ENCODE results near the gene ELOVL5. TPM values are rescaled to one million over a fixed set of nuclear protein-coding genes. Genes with fewer than 3 reads are reported as not detected.

ELOVL5 gene
- total RNA-seq, 1 donor from 2014 or later, result 67.1 TPM

- no peak for TF ChIP-seq CTCF (IDR thresholded peaks at IDR 0.05; ENCODE audit: unreplicated experiment)
- Mint-ChIP-seq H3K4me1 (ENCODE audit: low read depth) (peaks cover 10% of the 10 kb centered on the region), H3K36me3 (ENCODE audit: insufficient read depth) (peaks cover 3% of the 10 kb centered on the region), H3K27me3 (no peaks in the 10 kb centered on the region), H3K9me3 (ENCODE audit: low read depth) (no peaks in the 10 kb centered on the region), H3K4me3 (ENCODE audit: low read depth) (no peak overlapping the region), H3K27ac (no peak overlapping the region)
- no peak for DNase-seq (ENCODE audit: low spot score, unreplicated experiment)
Observed at GRCh38 chr6:53342217-53342616, 6.5 kb downstream of the ELOVL5 start.

GRCh38 chr6:53340536-53340935, 8.2 kb downstream of the ELOVL5 start:
- Mint-ChIP-seq H3K9me3 (ENCODE audit: low read depth) (no peaks in the 10 kb centered on the region), H3K27ac (no peak overlapping the region), H3K4me1 (ENCODE audit: low read depth) (peaks cover 8% of the 10 kb centered on the region), H3K36me3 (ENCODE audit: insufficient read depth) (peaks cover 2% of the 10 kb centered on the region), H3K27me3 (no peaks in the 10 kb centered on the region), H3K4me3 (ENCODE audit: low read depth) (no peak overlapping the region)
- TF ChIP-seq CTCF (IDR thresholded peaks at IDR 0.05; ENCODE audit: unreplicated experiment), result no peak
- DNase-seq (ENCODE audit: low spot score, unreplicated experiment), result no peak

GRCh38 chr6:53339424-53339823, 9.3 kb downstream of the ELOVL5 start:
- no peak overlapping the region for H3K27ac Mint-ChIP-seq
- no peak overlapping the region for H3K4me3 Mint-ChIP-seq (ENCODE audit: low read depth)
- peaks cover 16% of the 10 kb centered on the region for H3K4me1 Mint-ChIP-seq (ENCODE audit: low read depth)
- H3K9me3 Mint-ChIP-seq (ENCODE audit: low read depth), result no peaks in the 10 kb centered on the region
- no peak for DNase-seq (ENCODE audit: low spot score, unreplicated experiment)
- H3K27me3 Mint-ChIP-seq, result no peaks in the 10 kb centered on the region
- no peak for TF ChIP-seq CTCF (IDR thresholded peaks at IDR 0.05; ENCODE audit: unreplicated experiment)
- no peaks in the 10 kb centered on the region for H3K36me3 Mint-ChIP-seq (ENCODE audit: insufficient read depth)

GRCh38 chr6:53338304-53338703, 10.4 kb downstream of the ELOVL5 start:
- H3K9me3 Mint-ChIP-seq (ENCODE audit: low read depth), result no peaks in the 10 kb centered on the region
- H3K4me1 Mint-ChIP-seq (ENCODE audit: low read depth), result peaks cover 20% of the 10 kb centered on the region
- no peaks in the 10 kb centered on the region for H3K27me3 Mint-ChIP-seq

GRCh38 chr6:53336070-53336469, 12.7 kb downstream of the ELOVL5 start:
- H3K27ac Mint-ChIP-seq, result no peak overlapping the region
- peaks cover 22% of the 10 kb centered on the region for H3K4me1 Mint-ChIP-seq (ENCODE audit: low read depth)
- TF ChIP-seq CTCF (IDR thresholded peaks at IDR 0.05; ENCODE audit: unreplicated experiment), result no peak
- no peak for DNase-seq (ENCODE audit: low spot score, unreplicated experiment)
- H3K36me3 Mint-ChIP-seq (ENCODE audit: insufficient read depth), result peaks cover 1% of the 10 kb centered on the region
- no peaks in the 10 kb centered on the region for H3K9me3 Mint-ChIP-seq (ENCODE audit: low read depth)
- no peak overlapping the region for H3K4me3 Mint-ChIP-seq (ENCODE audit: low read depth)
- no peaks in the 10 kb centered on the region for H3K27me3 Mint-ChIP-seq

More at GRCh38 chr6:53338304-53338703, 10.4 kb downstream of the ELOVL5 start:
- Mint-ChIP-seq H3K27ac (no peak overlapping the region), H3K36me3 (ENCODE audit: insufficient read depth) (no peaks in the 10 kb centered on the region), H3K4me3 (ENCODE audit: low read depth) (no peak overlapping the region)
- no peak for DNase-seq (ENCODE audit: low spot score, unreplicated experiment)
- no peak for TF ChIP-seq CTCF (IDR thresholded peaks at IDR 0.05; ENCODE audit: unreplicated experiment)
